Pancreas (tissue), 10 donors: ENCODE data around the gene RAMACL. TPM values are rescaled to one million over a fixed set of nuclear protein-coding genes. Genes with fewer than 3 reads are reported as not detected.
A peak's percentile ranks its signal among the peaks of the same experiment; 100 is the strongest.

Source experiments
- ATAC-seq, 4 donors: fragments of 200-7000 bp; cut with Tn5 transposase; one replicate each; pipeline versions ENCODE4 v1.8.0 to v1.9.1; 2020; ENCODE audit warnings: mild to moderate bottlenecking in 4 of 4, moderate library complexity in 4 of 4
- DNase-seq, 6 donors: peaks; one replicate each; pipeline ENCODE4 v3.0.0-alpha.2; 2020
- FAIRE-seq: peaks from 2 replicates; lab custom pipeline; 2012; peaks lifted over from hg19 to GRCh38; lab: Jason Lieb, UNC
- H3K27ac ChIP-seq, 4 donors: fragments of 200-600 bp; sonication (generic); 1 replicate in 3 of 4; 2 replicates in 1 of 4; pipeline versions ENCODE4 v1.5.0 to v1.8.0; 2020
- H3K27me3 ChIP-seq, 4 donors: fragments of 200-600 bp; one replicate each; pipeline ENCODE4 v1.8.0; 2021
- H3K36me3 ChIP-seq, 3 donors: fragments of 200-600 bp; sonication (generic) in 1 of 3; one replicate each; pipeline versions ENCODE4 v1.5.0 to v1.8.0; 2020 to 2021
- H3K4me1 ChIP-seq, 3 donors: fragments of 200-600 bp; one replicate each; pipeline ENCODE4 v1.8.0; 2021
- H3K4me3 ChIP-seq, 4 donors: fragments of 200-600 bp; sonication (generic) in 2 of 4; one replicate each; pipeline versions ENCODE4 v1.5.0 to v1.8.0; 2020 to 2021
- H3K9me3 ChIP-seq, 4 donors: fragments of 200-600 bp; one replicate each; pipeline ENCODE4 v1.8.0; 2021
- CTCF ChIP-seq, 4 donors: fragments of 200-600 bp; sonication (generic) in 3 of 4; IDR thresholded peaks; one replicate each; pipeline versions ENCODE4 v1.5.0 to v1.8.0; 2021; ENCODE audit warnings: antibody characterized with exemption in 4 of 4
- WGBS, 2 donors: extraction: QIAGEN DNeasy Blood & Tissue Kit; methylation state at CpG; one replicate each; pipeline ENCODE4 v1.1.7; 2013; 5-methylcytosine and 5-hydroxymethylcytosine counted together
- intact Hi-C, 3 donors: fragments of 100-400 bp; cut with DNase I; formaldehyde crosslinking; loops; one replicate each; pipeline versions ENCODE4 v1.11.1 to v1.14.2; 2022
- polyA plus RNA-seq, 2 donors: library from polyadenylated mRNA; stranded (reverse); fragments of 200-250 nt; gene quantifications; one replicate each; pipeline ENCODE4 v1.2.3, GENCODE V29; 2013
- total RNA-seq, 6 donors: library from RNA; stranded (reverse); fragmentation: NEBNext Ultra II Directional in 4 of 6; extraction: Animal tissue kit (Norgen Biotek cat#: 25700) in 4 of 6; gene quantifications; one replicate each; pipeline versions ENCODE4 v1.2.1 to v1.2.4, GENCODE V29; 2021 to 2023
- donor health status: healthy with polysubstance abuse.
- donor health status: DM: no; HTN: no; CAD: no; lungs with moderate emphysema.
- donor health status: DM: no; HTN: no; CAD: no.
- donor health status: control.
- donor health status: control.
- donor health status: Bipolar disorder and iron deficiency.
- donor health status: DM: yes; HTN: yes; CAD: no.
- donor health status: DM: no; HTN: no; CAD: no.
- donor health status: DM: no; HTN: no; CAD: no.
- donor health status: DM: yes; HTN: yes; CAD: no.

The RAMACL gene
- total and polyA plus RNA-seq, 8 donors = 0.33 to 3.1 (median 1.0) TPM

GRCh38 chr6:166556336-166556735 is 30.1 kb downstream of the RAMACL start:
- Histone ChIP-seq H3K36me3 (no peaks in the 10 kb centered on the region), H3K9me3 (no peaks in the 10 kb centered on the region), H3K27ac (peak overlapping the region in 3 of 4 donors; percentile 17 to 81 (median 79)), H3K4me1 (peaks cover 0 to 10% (median 0%) of the 10 kb centered on the region in 3 donors), H3K4me3 (no peak overlapping the region), H3K27me3 (no peaks in the 10 kb centered on the region)
- intact Hi-C loops = no loop called here
- TF ChIP-seq CTCF (IDR thresholded peaks at IDR 0.05) = no peak
- ATAC-seq (no peak), FAIRE-seq (no peak), DNase-seq (no peak)

GRCh38 chr6:166555086-166555485 is 31.4 kb downstream of the RAMACL start:
- FAIRE-seq = no peak
- H3K27me3 ChIP-seq = no peaks in the 10 kb centered on the region
- no peak for DNase-seq
- no peaks in the 10 kb centered on the region for H3K9me3 ChIP-seq
- no peak overlapping the region for H3K4me3 ChIP-seq
- no peak for ATAC-seq
- peaks cover 0 to 10% (median 0%) of the 10 kb centered on the region in 3 donors for H3K4me1 ChIP-seq
- intact Hi-C loops = no loop called here
- WGBS, 2 donors = 81 to 94% methylated on average over 6 of the region's 6 CpGs
- H3K36me3 ChIP-seq = no peaks in the 10 kb centered on the region
- no peak overlapping the region for H3K27ac ChIP-seq
- TF ChIP-seq CTCF (IDR thresholded peaks at IDR 0.05) = no peak

DNA sequence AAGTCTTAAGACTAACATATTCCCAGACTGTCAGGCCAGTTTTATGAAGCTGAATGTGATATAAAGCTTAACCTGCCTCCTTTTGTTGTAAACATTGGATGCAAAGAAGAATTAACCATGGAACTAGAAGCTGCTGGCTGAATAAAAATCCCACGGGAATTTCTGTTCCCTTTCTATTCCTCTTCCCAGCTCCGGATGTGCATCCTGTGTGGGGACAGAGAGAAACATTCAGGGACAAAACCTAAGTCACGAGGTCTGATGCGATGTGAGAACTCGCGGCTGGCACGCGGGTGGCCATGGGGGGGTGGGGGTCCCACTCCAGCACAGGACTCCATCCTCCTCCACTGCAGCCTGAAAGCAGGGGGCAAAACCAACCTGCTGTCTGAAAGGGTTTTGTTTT is 32.2 kb downstream of the RAMACL start:
- no peaks in the 10 kb centered on the region for H3K27me3 ChIP-seq
- H3K36me3 ChIP-seq = no peaks in the 10 kb centered on the region
- TF ChIP-seq CTCF (IDR thresholded peaks at IDR 0.05) = no peak
- no peak for ATAC-seq
- intact Hi-C loops = no loop called here
- H3K27ac ChIP-seq = peak overlapping the region in 1 of 4 donors; percentile 17
- no peaks in the 10 kb centered on the region for H3K9me3 ChIP-seq
- peaks cover 0 to 10% (median 0%) of the 10 kb centered on the region in 3 donors for H3K4me1 ChIP-seq
- H3K4me3 ChIP-seq = no peak overlapping the region
- no peak for DNase-seq
- FAIRE-seq = no peak
- WGBS, 2 donors = 81 to 83% methylated on average over 8 of the region's 8 CpGs

DNA sequence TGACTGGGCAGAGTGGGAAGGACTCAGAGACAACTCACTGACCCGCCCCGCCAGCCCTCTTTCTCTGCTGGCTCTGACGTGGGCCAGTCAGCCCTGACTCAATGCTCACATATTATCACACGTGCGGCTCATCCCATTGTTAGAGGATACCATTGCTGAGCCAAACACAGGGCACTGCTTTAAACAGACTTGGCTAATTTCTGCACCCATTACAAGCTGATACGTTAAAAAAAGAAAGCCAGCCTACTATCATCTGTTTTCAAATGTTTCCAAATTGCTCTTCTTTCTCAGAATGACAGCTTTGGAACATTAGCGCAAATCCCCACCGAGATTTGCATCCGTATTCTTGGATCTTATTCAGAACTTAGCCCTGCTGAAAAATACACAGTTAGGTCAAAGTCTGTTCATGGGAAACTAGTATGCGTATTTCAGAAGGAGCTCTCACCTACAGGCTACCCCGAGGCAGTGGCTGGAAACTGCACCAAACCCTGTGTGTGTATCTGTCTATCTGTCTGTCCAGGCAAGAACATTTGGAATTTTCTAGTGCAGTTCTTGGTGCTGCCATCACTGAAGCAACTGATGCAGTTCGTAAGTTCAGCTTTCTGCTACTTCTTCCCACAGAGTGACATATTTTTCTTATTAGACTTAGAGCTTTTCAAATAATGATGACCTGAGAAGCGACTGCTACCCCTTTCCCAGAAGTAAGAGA is 32.8 kb downstream of the RAMACL start:
- WGBS, 2 donors = 81 to 82% methylated on average over 13 of the region's 13 CpGs
- H3K27me3 ChIP-seq = no peaks in the 10 kb centered on the region
- H3K4me1 ChIP-seq = peaks cover 0 to 10% (median 0%) of the 10 kb centered on the region in 3 donors
- intact Hi-C loops = no loop called here
- H3K4me3 ChIP-seq = no peak overlapping the region
- peak overlapping the region in 1 of 4 donors; percentile 17 for H3K27ac ChIP-seq
- ATAC-seq = no peak
- no peaks in the 10 kb centered on the region for H3K36me3 ChIP-seq
- no peak for DNase-seq
- FAIRE-seq = no peak
- no peaks in the 10 kb centered on the region for H3K9me3 ChIP-seq
- TF ChIP-seq CTCF (IDR thresholded peaks at IDR 0.05) = no peak

- WGBS, 2 donors = 86 to 88% methylated on average over 7 of the region's 7 CpGs
- H3K4me1 ChIP-seq = peaks cover 0 to 10% (median 0%) of the 10 kb centered on the region in 3 donors
- H3K27ac ChIP-seq = no peak overlapping the region
These were observed 33.9 kb downstream of the RAMACL start for GRCh38 chr6:166552600-166552999.

More at GRCh38 chr6:166552600-166552999, 33.9 kb downstream of the RAMACL start:
- DNase-seq = no peak
- Histone ChIP-seq H3K27me3 (no peaks in the 10 kb centered on the region), H3K4me3 (no peak overlapping the region), H3K36me3 (no peaks in the 10 kb centered on the region), H3K9me3 (no peaks in the 10 kb centered on the region)
- no peak for TF ChIP-seq CTCF (IDR thresholded peaks at IDR 0.05)
- no peak for FAIRE-seq
- intact Hi-C loops = no loop called here
- no peak for ATAC-seq
